GM21423 (cell line): ENCODE measurements around the gene TRIM47.
"Not testable (repeated sequence)": the region's sequence is repeated elsewhere in the genome, so short reads cannot be mapped to it uniquely, and the experiment has no call there.

Experiments
- ATAC-seq: cut with Tn5 transposase; IDR thresholded peaks from one replicate; pipeline ENCODE4 v1.9.1; 2021; ENCODE audit warnings: mild to moderate bottlenecking, moderate library complexity; ENCODE audit not compliant: unreplicated experiment

TRIM47 gene

DNA sequence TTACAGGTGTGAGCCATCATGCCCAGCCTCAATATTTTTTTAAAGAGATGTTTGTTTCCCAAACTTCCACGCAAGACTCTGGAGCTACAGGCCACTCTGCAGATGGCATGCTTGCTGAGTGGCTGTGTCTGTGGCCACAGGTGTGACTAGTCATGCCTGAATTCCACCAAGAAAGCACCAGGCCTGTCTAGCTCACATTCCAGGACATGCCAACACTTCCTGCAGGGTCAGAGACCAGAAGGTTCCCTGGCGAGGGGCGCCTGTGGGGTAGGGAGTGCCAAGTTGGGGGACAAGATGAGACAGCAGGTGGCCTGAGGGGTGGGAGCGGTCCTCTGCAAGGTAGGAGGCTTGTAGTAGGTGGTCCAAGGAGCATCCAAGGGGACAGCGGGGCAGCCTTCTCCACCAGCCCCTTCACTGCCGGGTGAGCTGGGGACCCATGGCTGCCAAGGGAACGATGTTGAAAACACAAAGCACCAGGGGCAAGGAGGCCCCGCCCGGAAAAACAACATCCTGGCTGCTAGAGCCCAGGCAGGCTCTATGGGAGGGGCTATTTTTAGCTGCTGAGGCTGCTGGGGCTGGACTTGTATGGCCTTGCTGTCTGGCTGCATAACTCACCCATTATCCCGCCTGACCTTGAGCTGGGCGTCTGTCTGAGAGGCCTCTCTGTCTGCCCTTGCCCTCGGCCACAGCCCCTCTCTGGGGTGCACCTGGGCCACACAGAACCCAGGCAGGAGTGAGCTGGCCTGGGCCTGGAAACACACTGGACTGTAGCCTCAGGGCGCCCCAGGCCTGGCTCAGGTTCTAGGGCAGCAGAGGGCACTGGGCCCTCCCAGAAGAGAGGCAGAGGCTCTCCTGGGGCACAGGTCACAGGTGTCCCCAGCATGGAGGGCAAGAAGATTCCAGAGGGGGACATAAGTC, 5.7 kb downstream of the TRIM47 start:
- ATAC-seq: no peak

GRCh38 chr17:75870228-75870627, 8.2 kb downstream of the TRIM47 start:
- not testable (repeated sequence) for ATAC-seq

- ATAC-seq: no peak
Measured at GRCh38 chr17:75869282-75870141, 8.9 kb downstream of the TRIM47 start.

DNA sequence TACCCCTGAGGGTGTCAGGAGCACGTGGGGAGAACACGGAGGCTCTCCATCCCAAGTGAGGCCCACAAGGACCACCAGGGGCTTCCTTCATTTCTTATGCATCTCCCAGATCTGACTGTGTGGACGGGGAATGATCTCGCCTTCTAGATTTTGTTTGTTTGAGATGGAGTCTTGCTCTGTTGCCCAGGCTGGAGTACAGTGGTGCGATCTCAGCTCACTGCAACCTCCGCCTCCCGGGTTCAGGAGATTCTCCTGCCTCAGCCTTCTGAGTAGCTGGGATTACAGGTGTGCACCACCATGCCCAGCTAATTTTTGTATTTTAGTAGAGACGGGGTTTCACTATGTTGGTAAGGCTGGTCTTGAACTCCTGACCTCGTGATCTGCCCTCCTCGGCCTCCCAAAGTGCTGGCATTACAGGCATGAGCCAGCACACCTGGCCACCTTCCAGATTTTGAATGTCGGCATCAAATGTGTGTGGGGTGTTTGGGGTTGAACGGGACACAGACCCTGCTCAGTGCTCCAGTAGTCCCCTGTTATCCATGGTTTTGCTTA, 9.6 kb downstream of the TRIM47 start:
- ATAC-seq: not testable (repeated sequence)

- ATAC-seq: not testable (repeated sequence)
Measured at GRCh38 chr17:75865404-75866188, 12.8 kb downstream of the TRIM47 start.

GRCh38 chr17:75864887-75865286, 13.5 kb downstream of the TRIM47 start:
- ATAC-seq: not testable (repeated sequence)

DNA sequence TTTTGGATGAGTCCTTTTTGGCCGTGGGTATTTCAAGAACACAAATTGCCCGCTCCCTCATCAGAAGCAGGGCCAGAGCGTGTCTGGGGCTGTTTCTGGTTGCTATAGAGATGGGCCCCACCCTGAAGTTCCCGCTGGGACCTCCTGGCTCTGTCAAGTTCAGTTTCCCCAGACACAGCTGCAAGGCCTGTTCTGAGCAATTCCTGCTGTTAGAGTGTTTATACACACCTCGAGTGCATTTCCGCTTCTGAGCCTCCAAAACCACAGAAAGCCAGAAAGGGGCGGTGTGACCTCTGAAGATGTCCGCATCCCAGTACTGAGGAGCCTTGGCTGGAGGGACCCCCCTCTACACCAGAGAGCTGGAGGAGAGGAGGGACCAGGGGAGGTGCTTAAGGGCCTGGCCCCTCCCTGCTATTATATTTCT, 13.9 kb downstream of the TRIM47 start:
- ATAC-seq: peak; percentile 89

DNA sequence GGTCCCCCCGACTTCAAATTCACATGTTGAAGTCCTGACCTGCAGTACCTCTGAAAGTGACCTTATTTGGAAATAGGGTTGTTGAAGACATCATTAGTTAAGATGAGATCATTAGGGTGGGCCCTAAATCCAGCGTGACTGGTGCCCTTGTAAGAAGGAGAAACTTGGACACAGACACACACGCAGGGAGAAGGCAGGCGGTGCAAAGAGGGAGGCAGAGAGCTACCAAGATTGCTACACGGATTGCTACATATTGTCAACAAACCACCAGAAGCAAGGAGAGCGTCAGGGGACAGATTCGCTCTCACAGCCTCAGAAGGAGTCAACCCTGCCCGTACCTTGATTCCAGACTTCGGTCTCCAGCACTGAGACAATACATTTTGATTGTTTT, 16.5 kb downstream of the TRIM47 start:
- ATAC-seq: no peak

GRCh38 chr17:75859358-75859757, 19.0 kb downstream of the TRIM47 start:
- not testable (repeated sequence) for ATAC-seq

GRCh38 chr17:75856062-75856756, 22.2 kb downstream of the TRIM47 start:
- no peak for ATAC-seq

DNA sequence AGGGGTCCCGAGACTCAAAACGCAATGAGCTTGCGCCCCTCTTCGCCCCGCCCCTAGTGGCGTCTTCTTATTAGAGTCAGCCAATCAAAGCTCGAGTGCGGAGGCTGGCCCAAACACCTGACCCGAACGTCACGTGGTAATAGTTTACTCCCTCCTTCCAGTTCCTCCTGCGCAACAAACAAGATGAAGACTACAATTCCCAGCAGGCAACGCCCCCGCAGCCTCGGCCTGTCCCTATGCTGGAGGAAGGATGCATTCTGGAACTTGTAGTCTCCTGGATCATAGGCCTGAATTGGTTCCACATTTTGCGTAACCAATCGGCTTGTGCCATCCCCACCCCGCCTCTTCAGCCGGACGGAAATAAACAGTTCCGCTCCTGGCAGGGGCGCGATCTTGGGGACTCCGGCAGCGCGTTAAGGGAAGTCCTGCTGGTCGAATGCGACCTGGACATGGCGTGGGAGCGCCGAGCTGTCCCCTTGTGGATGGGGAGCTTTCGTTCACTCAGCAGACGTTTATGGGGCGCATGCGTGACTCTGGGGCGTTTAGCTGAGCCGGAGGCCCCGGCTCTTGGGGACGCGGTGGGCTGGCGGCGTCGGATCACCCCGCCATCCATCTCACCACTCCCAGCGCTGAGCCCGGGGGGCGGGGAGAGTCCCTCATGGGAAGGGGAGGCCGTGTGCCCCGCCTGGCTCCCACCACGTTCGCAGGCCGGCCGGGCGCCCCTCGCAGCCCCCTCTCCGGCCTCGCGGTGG, 22.9 kb downstream of the TRIM47 start, which contains the start of gene WBP2:
Gene WBP2 (minus strand): TSS at position 26 of the 752 bp plus-strand sequence. CDS start 38 bp downstream, outside the sequence.
- peak; percentile 88 for ATAC-seq

DNA sequence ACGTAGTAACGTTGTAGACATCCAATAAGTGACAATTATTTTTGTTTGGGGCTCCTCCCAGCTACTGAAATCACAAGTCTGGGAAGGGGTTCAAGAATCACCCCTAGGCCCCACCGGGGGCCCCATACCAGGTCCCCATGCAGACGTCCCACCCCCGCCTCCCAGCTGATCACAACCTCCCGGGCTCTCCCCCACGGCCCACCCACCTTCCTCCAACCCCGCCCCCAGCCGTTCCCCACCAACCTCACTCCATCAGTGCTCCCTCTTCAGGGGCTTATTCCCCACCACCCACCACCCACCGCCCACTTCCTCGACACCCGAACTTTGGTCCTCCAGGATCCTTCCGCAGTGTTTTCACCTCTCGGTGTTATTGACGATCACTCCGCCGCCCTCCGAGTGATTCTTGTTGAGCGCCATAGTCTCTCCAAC, 23.5 kb downstream of the TRIM47 start:
- no peak for ATAC-seq

DNA sequence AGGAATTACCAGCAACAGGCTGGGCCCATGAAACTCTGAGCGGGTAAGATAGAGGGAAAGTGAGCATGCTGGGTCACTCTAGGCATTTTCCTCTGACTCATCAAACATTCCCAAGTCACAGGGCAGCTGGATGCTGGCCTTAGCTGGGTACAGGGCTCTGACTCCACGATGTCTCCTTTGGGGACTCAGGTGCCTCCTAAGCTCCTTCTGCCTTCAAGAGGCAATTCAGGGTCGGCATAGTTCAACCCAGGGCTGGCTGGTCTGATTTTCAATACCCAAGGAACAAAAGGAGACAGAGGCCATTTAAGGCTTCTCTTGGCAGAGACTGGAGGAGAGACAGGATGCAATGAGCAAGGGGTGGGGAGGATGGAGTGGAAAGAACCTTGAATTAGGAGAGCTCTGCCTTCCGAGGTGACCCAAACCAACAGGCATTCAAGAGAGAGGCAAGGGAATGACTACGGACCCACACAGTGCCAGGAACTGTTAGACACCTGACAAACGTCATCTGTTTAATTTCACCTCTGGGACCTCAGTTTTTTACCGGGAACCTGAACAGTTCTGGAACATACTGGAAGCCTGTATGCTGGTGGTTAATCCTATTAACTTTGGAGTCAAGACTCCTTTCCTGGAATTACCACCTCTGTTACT, 24.2 kb downstream of the TRIM47 start:
- no peak for ATAC-seq

- ATAC-seq: no peak
Measured at GRCh38 chr17:75853433-75853832, 24.9 kb downstream of the TRIM47 start.

GRCh38 chr17:75851693-75851991, 26.7 kb downstream of the TRIM47 start:
- ATAC-seq: not testable (repeated sequence)

- ATAC-seq: no peak
Measured at GRCh38 chr17:75850928-75851692, 27.3 kb downstream of the TRIM47 start.

- ATAC-seq: no peak
Measured at GRCh38 chr17:75849724-75850123, 28.7 kb downstream of the TRIM47 start.

- no peak for ATAC-seq
Measured at GRCh38 chr17:75849279-75849646, 29.1 kb downstream of the TRIM47 start.
